SK-N-SH (cell line): ENCODE results near the gene MGRN1. TPM values are rescaled to one million over a fixed set of nuclear protein-coding genes. Genes with fewer than 3 reads are reported as not detected.

Experiments
- CTCF ChIA-PET: fragments of 300-600, 350-600 bp; formaldehyde crosslinking; extraction: SDS; loops from one replicate; lab custom pipeline; 2021; lab: Yijun Ruan, JAX
- POLR2A ChIA-PET: fragments of 350-600 bp; sonication (Branson Sonifier 250); formaldehyde crosslinking; extraction: SDS; loops from one replicate; lab custom pipeline; 2020; ENCODE audit warnings: antibody characterized with exemption, inconsistent platforms; lab: Yijun Ruan, JAX
- DNase-seq: peaks from one replicate; pipeline ENCODE4 v3.0.0; 2012
- H2AFZ ChIP-seq: fragments of 200-600 bp; sonication (generic); 2 replicates; pipeline ENCODE4 v1.8.1; 2016; ENCODE audit warnings: antibody characterized with exemption, mild to moderate bottlenecking, low read depth
- H3F3A ChIP-seq: fragments of 200-600 bp; sonication (generic); replicated peaks from 2 replicates; pipeline ENCODE3; 2016; ENCODE audit warnings: antibody characterized with exemption, mild to moderate bottlenecking; ENCODE audit not compliant: insufficient read depth
- H3K27ac ChIP-seq, 2 experiments: fragments of 200-500 bp in 1 of 2; fragments of 200-600 bp in 1 of 2; sonication (Bioruptor generic) in 1 of 2; sonication (generic), shearing (Covaris generic) in 1 of 2; 2 replicates each; pipeline versions ENCODE4 v1.5.1 to v1.6.1; 2014 to 2016; ENCODE audit warnings: low read depth in 2 of 2, inconsistent platforms in 1 of 2, low read length in 1 of 2, mild to moderate bottlenecking in 1 of 2, mixed read lengths in 1 of 2
- H3K27me3 ChIP-seq: fragments of 200-600 bp; sonication (generic), shearing (Covaris generic); 2 replicates; pipeline ENCODE4 v1.6.1; 2016; ENCODE audit warnings: mixed run types; ENCODE audit not compliant: insufficient read depth
- H3K36me3 ChIP-seq, 2 experiments: fragments of 200-500 bp in 1 of 2; fragments of 200-600 bp in 1 of 2; sonication (Bioruptor generic) in 1 of 2; sonication (generic) in 1 of 2; replicated peaks in 1 of 2; 2 replicates each; pipeline versions ENCODE3 to v1.5.1; 2014 to 2016; ENCODE audit warnings: low read length in 1 of 2, mild to moderate bottlenecking in 1 of 2; ENCODE audit not compliant: insufficient read depth in 2 of 2, control insufficient read depth in 1 of 2
- H3K4me1 ChIP-seq, 2 experiments: fragments of 200-500 bp in 1 of 2; fragments of 200-600 bp in 1 of 2; sonication (Bioruptor generic) in 1 of 2; sonication (generic), shearing (Covaris generic) in 1 of 2; 2 replicates each; pipeline versions ENCODE4 v1.5.1 to v1.6.1; 2014 to 2016; ENCODE audit warnings: low read depth in 1 of 2, low read length in 1 of 2, mixed run types in 1 of 2; ENCODE audit not compliant: insufficient read depth in 2 of 2, control insufficient read depth in 1 of 2
- H3K4me2 ChIP-seq: fragments of 200-600 bp; sonication (generic), shearing (Covaris generic); 2 replicates; pipeline ENCODE4 v1.6.1; 2017; ENCODE audit warnings: mixed run types
- H3K4me3 ChIP-seq, 2 experiments: fragments of 200-500 bp in 1 of 2; fragments of 200-600 bp in 1 of 2; sonication (Bioruptor generic) in 1 of 2; sonication (generic), shearing (Covaris generic) in 1 of 2; 2 replicates each; pipeline versions ENCODE4 v1.5.1 to v1.8.1; 2014 to 2016; ENCODE audit warnings: low read depth in 2 of 2, inconsistent platforms in 1 of 2, low read length in 1 of 2, mild to moderate bottlenecking in 1 of 2, mixed read lengths in 1 of 2, moderate library complexity in 1 of 2
- H3K79me2 ChIP-seq: fragments of 200-600 bp; sonication (generic); 2 replicates; pipeline ENCODE4 v1.8.1; 2017; ENCODE audit warnings: mild to moderate bottlenecking; ENCODE audit not compliant: insufficient read depth
- H3K9ac ChIP-seq: fragments of 200-600 bp; sonication (generic); 2 replicates; pipeline ENCODE4 v1.6.1; 2017; ENCODE audit warnings: mixed run types
- H3K9me2 ChIP-seq: fragments of 200-600 bp; sonication (generic); 2 replicates; pipeline ENCODE4 v1.6.1; 2017; ENCODE audit warnings: mixed run types
- H3K9me3 ChIP-seq: fragments of 200-600 bp; sonication (generic); 2 replicates; pipeline ENCODE4 v1.6.1; 2017; ENCODE audit warnings: mixed run types, mild to moderate bottlenecking, moderate library complexity
- H4K20me1 ChIP-seq: fragments of 200-600 bp; sonication (generic); 2 replicates; pipeline ENCODE4 v1.6.1; 2017; ENCODE audit warnings: mild to moderate bottlenecking, mixed run types; ENCODE audit not compliant: insufficient read depth
- CTCF ChIP-seq: fragments of 200-600 bp; sonication (generic); IDR thresholded peaks from 2 replicates; pipeline ENCODE4 v1.6.1; 2017; ENCODE audit warnings: antibody characterized with exemption, mild to moderate bottlenecking, moderate library complexity
- ELF1 ChIP-seq: IDR thresholded peaks from 2 replicates; pipeline ENCODE4 v1.4.0; 2012
- EZH2phosphoT487 ChIP-seq: fragments of 200-600 bp; sonication (generic); IDR thresholded peaks from 2 replicates; pipeline ENCODE4 v1.6.1; 2017; ENCODE audit warnings: low read depth, mixed run types, mild to moderate bottlenecking, antibody characterized with exemption, moderate library complexity, borderline replicate concordance
- FOSL2 ChIP-seq: IDR thresholded peaks from 2 replicates; pipeline ENCODE4 v1.4.0; 2012; ENCODE audit warnings: low read depth, mild to moderate bottlenecking, moderate library complexity, borderline replicate concordance
- FOXM1 ChIP-seq: IDR thresholded peaks from 2 replicates; pipeline ENCODE4 v1.4.0; 2012; ENCODE audit warnings: low read depth, mild to moderate bottlenecking
- GABPA ChIP-seq: IDR thresholded peaks from 2 replicates; pipeline ENCODE4 v1.4.0; 2012; ENCODE audit warnings: low read depth, mild to moderate bottlenecking
- GATA2 ChIP-seq: sonication (generic); formaldehyde crosslinking; IDR thresholded peaks from 2 replicates; pipeline ENCODE4 v1.5.0; 2020; ENCODE audit warnings: mild to moderate bottlenecking, missing genetic modification reagents
- IRF3 ChIP-seq: fragments of 150-350 bp; IDR thresholded peaks from 2 replicates; pipeline ENCODE4 v1.6.1; 2016; ENCODE audit warnings: mild to moderate bottlenecking, low read depth, low read length
- JUND ChIP-seq: IDR thresholded peaks from 2 replicates; pipeline ENCODE4 v1.4.0; 2012
- MAX ChIP-seq: IDR thresholded peaks from 2 replicates; pipeline ENCODE4 v1.4.0; 2012; ENCODE audit warnings: low read depth
- MEF2A ChIP-seq: IDR thresholded peaks from 2 replicates; pipeline ENCODE4 v1.4.0; 2012; ENCODE audit warnings: low read depth, borderline replicate concordance
- NRF1 ChIP-seq: IDR thresholded peaks from 2 replicates; pipeline ENCODE4 v1.6.1; 2012; ENCODE audit warnings: low read depth, mild to moderate bottlenecking, low read length
- POLR2AphosphoS5 ChIP-seq: IDR thresholded peaks from 2 replicates; pipeline ENCODE4 v1.6.1; 2012; ENCODE audit warnings: low read depth, low read length
- SMC3 ChIP-seq: IDR thresholded peaks from 2 replicates; pipeline ENCODE4 v1.6.1; 2012; ENCODE audit warnings: low read depth, low read length, improper control_type of control experiment
- TAF1 ChIP-seq: IDR thresholded peaks from 2 replicates; pipeline ENCODE4 v1.6.1; 2012; ENCODE audit warnings: low read depth, mild to moderate bottlenecking, low read length, moderate library complexity, borderline replicate concordance
- TCF12 ChIP-seq: IDR thresholded peaks from 2 replicates; pipeline ENCODE4 v1.4.0; 2012
- TEAD4 ChIP-seq: IDR thresholded peaks from 2 replicates; pipeline ENCODE4 v1.4.0; 2012; ENCODE audit warnings: mild to moderate bottlenecking, borderline replicate concordance; ENCODE audit not compliant: insufficient read depth
- YY1 ChIP-seq: IDR thresholded peaks from 2 replicates; pipeline ENCODE4 v1.4.0; 2012; ENCODE audit warnings: low read depth, mild to moderate bottlenecking
- WGBS: methylation state at CpG from one replicate; pipeline ENCODE4 v1.1.6; 2017; ENCODE audit warnings: low lambda C conversion rate; 5-methylcytosine and 5-hydroxymethylcytosine counted together
- polyA plus RNA-seq, 3 experiments: library from polyadenylated mRNA; depleted of rRNA; stranded (reverse); fragments of >200 nt; gene quantifications; 2 replicates each; pipeline ENCODE4 v1.2.3, GENCODE V29; 2012
- TF ChIP-seq, protein P1 (sequence below): IDR thresholded peaks from 2 replicates; pipeline ENCODE4; 2012

Gene MGRN1
- polyA plus RNA-seq, 1 of the 3 experiments (the other 2 are of a cell fraction): 13.3 TPM

- no peaks in the 10 kb centered on the region for H3K27me3 ChIP-seq
- no peak overlapping the region for H3K27ac ChIP-seq
- no peak for DNase-seq
- POLR2A ChIA-PET: interaction anchor here (1.1 kb wide), 1 partner anchor 13 kb away, joined by 3 read pairs; the partner anchor contains the start of gene NUDT16L1
- TF ChIP-seq SMC3 (no peak), MAX (no peak), NRF1 (no peak), ELF1 (no peak), FOSL2 (no peak), GABPA (no peak), YY1 (no peak), JUND (no peak), CTCF (no peak), EZH2phosphoT487 (no peak), GATA2 (CRISPR knock-in tag) (no peak), MEF2A (no peak), TCF12 (no peak), TEAD4 (no peak), TAF1 (no peak), FOXM1 (no peak)
- TF ChIP-seq, protein P1, sequence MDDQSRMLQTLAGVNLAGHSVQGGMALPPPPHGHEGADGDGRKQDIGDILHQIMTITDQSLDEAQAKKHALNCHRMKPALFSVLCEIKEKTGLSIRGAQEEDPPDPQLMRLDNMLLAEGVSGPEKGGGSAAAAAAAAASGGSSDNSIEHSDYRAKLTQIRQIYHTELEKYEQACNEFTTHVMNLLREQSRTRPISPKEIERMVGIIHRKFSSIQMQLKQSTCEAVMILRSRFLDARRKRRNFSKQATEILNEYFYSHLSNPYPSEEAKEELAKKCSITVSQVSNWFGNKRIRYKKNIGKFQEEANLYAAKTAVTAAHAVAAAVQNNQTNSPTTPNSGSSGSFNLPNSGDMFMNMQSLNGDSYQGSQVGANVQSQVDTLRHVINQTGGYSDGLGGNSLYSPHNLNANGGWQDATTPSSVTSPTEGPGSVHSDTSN: no peak
- H3K9me3 ChIP-seq: no peaks in the 10 kb centered on the region
- CTCF ChIA-PET: interaction anchor here (0.6 to 1.2 kb wide), 2 partner anchors 36 to 249 kb away, joined by 3 to 5 read pairs; no protein-coding TSS in a partner anchor
- WGBS: 93% methylated on average over 6 of the region's 7 CpGs
- H3K9ac ChIP-seq: no peak overlapping the region
- no peaks in the 10 kb centered on the region for H3K4me1 ChIP-seq
- no peak overlapping the region for H3K4me2 ChIP-seq
- H3F3A ChIP-seq: peaks cover 12% of the 10 kb centered on the region
- H3K9me2 ChIP-seq: no peaks in the 10 kb centered on the region
- no peaks in the 10 kb centered on the region for H4K20me1 ChIP-seq
- peaks cover 23% of the 10 kb centered on the region for H3K79me2 ChIP-seq
- peaks cover 16 to 35% of the 10 kb centered on the region in 2 experiments for H3K36me3 ChIP-seq
- no peak overlapping the region for H2AFZ ChIP-seq
- H3K4me3 ChIP-seq: no peak overlapping the region
These were observed 82.2 kb downstream of the MGRN1 start for GRCh38 chr16:4706871-4707270.

DNA sequence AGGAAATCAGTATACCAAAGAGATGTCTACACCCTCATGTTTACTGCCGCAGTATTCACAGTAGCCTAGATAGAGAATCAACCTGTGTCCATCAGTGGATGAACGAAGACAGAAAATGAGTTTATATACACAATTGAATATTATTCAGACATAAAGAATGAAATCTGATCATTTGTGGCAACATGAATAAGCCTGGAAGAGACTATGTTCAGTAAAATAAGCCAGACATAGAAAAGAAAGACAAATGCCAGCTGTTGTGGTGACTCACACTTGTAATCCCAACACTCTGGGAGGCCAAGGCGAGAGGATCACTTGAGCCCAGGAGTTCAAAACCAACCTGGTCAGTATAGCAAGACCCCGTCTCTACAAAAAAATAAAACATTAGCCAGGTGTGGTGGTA lies 84.9 kb downstream of the MGRN1 start:
- peaks cover 20 to 28% of the 10 kb centered on the region in 2 experiments for H3K36me3 ChIP-seq
- H3K79me2 ChIP-seq: peaks cover 18% of the 10 kb centered on the region; the same call in 1 of the 2 replicates
- H3K9ac ChIP-seq: no peak overlapping the region
- H3F3A ChIP-seq: peaks cover 15% of the 10 kb centered on the region
- H3K9me3 ChIP-seq: no peaks in the 10 kb centered on the region
- CTCF ChIA-PET: interaction anchor here (0.7 to 1.4 kb wide), 2 partner anchors 58 to 247 kb away, joined by 3 to 5 read pairs; no protein-coding TSS in a partner anchor
- no peak for DNase-seq
- no peaks in the 10 kb centered on the region for H3K9me2 ChIP-seq
- H3K4me1 ChIP-seq: no peaks in the 10 kb centered on the region
- no peak overlapping the region for H3K4me3 ChIP-seq
- no peak overlapping the region for H2AFZ ChIP-seq
- 91% methylated on average over 4 of the region's 4 CpGs for WGBS
- no peak overlapping the region for H3K27ac ChIP-seq
- POLR2A ChIA-PET: no interaction called here
- no peaks in the 10 kb centered on the region for H3K27me3 ChIP-seq
- H4K20me1 ChIP-seq: 0 out of 2 replicates have a peak, but pooled peaks cover 4% of the 10 kb centered on the region
- H3K4me2 ChIP-seq: no peak overlapping the region
- TF ChIP-seq FOSL2 (peak; percentile 25; the same call in 1 of the 2 replicates), IRF3 (no peak), POLR2AphosphoS5 (no peak), CTCF (no peak)
- TF ChIP-seq, protein P1: no peak
